HuH-7 (cell line): ENCODE measurements around the gene VSTM2L.

ENCODE experiments used
- DNase-seq: peaks from one replicate; pipeline ENCODE4 v3.0.0; 2011; ENCODE audit warnings: low spot score

The VSTM2L gene

GRCh38 chr20:37969949-37970855, 67.3 kb downstream of the VSTM2L start:
- DNase-seq = no peak

- DNase-seq = no peak
These were observed 67.9 kb downstream of the VSTM2L start for GRCh38 chr20:37970856-37971245.

GRCh38 chr20:37971561-37972127, 68.7 kb downstream of the VSTM2L start:
- DNase-seq = no peak

GRCh38 chr20:37972256-37973058, 69.5 kb downstream of the VSTM2L start:
- no peak for DNase-seq

GRCh38 chr20:37973059-37973910, 70.4 kb downstream of the VSTM2L start:
- no peak for DNase-seq

- no peak for DNase-seq
These were observed 74.0 kb downstream of the VSTM2L start for GRCh38 chr20:37976887-37977286.

- no peak for DNase-seq
These were observed 74.4 kb downstream of the VSTM2L start for GRCh38 chr20:37977338-37977737.

- DNase-seq = no peak
These were observed 74.9 kb downstream of the VSTM2L start for GRCh38 chr20:37977786-37978185.

GRCh38 chr20:37979021-37979985, 76.4 kb downstream of the VSTM2L start:
- no peak for DNase-seq

GRCh38 chr20:37980383-37980782, 77.5 kb downstream of the VSTM2L start:
- no peak for DNase-seq

- DNase-seq = no peak
These were observed 77.9 kb downstream of the VSTM2L start for GRCh38 chr20:37980876-37981275.

- DNase-seq = no peak
These were observed 78.6 kb downstream of the VSTM2L start for GRCh38 chr20:37981568-37981967.

GRCh38 chr20:37983286-37983685, 80.4 kb downstream of the VSTM2L start:
- DNase-seq = no peak

GRCh38 chr20:37984018-37984785, 81.3 kb downstream of the VSTM2L start:
- no peak for DNase-seq

- no peak for DNase-seq
These were observed 83.3 kb downstream of the VSTM2L start for GRCh38 chr20:37986044-37986858.

GRCh38 chr20:37986873-37987601, 84.1 kb downstream of the VSTM2L start:
- no peak for DNase-seq

GRCh38 chr20:37987602-37988290, 84.8 kb downstream of the VSTM2L start:
- DNase-seq = no peak
